Measurements from ENCODE around the gene OR11A1.

OR11A1 gene

GRCh38 chr6:29502181-29502580, 45.3 kb upstream of the OR11A1 start:
- Histone ChIP-seq H3K4me3 (no peak overlapping the region), H3K4me1 (no peaks in the 10 kb centered on the region), H3K9me3 (no peaks in the 10 kb centered on the region), H3K27me3 (peaks cover 0 to 6% of the 10 kb centered on the region in 2 donors), H3K36me3 (no peaks in the 10 kb centered on the region), H3K27ac (no peak overlapping the region)
- TF ChIP-seq CTCF (IDR thresholded peaks at IDR 0.05), result no peak
- intact Hi-C loops (cut with DNase I; ENCODE audit: low total_unique reads), result no loop called here
- no peak for DNase-seq

GRCh38 chr6:29501106-29501505, 44.2 kb upstream of the OR11A1 start:
- Histone ChIP-seq H3K27ac (no peak overlapping the region), H3K9me3 (no peaks in the 10 kb centered on the region), H3K36me3 (no peaks in the 10 kb centered on the region), H3K4me3 (no peak overlapping the region), H3K4me1 (no peaks in the 10 kb centered on the region), H3K27me3 (peaks cover 0 to 6% of the 10 kb centered on the region in 2 donors)
- intact Hi-C loops (cut with DNase I; ENCODE audit: low total_unique reads), result no loop called here
- DNase-seq, result no peak
- no peak for TF ChIP-seq CTCF (IDR thresholded peaks at IDR 0.05)

DNA sequence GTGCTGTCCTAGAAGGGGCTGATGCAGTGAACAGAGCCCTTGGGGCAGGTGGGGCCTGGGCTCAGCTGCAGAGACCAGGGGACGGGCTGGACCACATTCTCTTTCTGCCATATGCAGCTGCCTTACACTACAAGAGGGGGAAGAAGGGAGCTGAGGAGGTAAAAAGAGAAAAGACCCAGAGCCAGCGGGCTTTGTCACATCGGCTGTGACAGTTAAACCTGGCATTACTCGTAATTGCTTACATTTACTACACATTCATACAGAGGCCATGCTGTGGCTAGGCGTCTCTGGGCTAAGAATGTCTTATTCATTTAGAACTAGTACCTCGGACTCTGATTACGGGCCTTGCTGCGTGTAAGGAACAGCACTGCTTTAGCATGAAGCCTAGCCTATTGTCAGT, 43.7 kb upstream of the OR11A1 start:
- TF ChIP-seq CTCF (IDR thresholded peaks at IDR 0.05), result no peak
- no peaks in the 10 kb centered on the region for H3K9me3 ChIP-seq
- intact Hi-C loops (cut with DNase I; ENCODE audit: low total_unique reads), result no loop called here
- no peak overlapping the region for H3K4me3 ChIP-seq
- H3K27ac ChIP-seq, result no peak overlapping the region
- H3K36me3 ChIP-seq, result no peaks in the 10 kb centered on the region
- peaks cover 0 to 6% of the 10 kb centered on the region in 2 donors for H3K27me3 ChIP-seq
- no peak for DNase-seq
- no peaks in the 10 kb centered on the region for H3K4me1 ChIP-seq

DNA sequence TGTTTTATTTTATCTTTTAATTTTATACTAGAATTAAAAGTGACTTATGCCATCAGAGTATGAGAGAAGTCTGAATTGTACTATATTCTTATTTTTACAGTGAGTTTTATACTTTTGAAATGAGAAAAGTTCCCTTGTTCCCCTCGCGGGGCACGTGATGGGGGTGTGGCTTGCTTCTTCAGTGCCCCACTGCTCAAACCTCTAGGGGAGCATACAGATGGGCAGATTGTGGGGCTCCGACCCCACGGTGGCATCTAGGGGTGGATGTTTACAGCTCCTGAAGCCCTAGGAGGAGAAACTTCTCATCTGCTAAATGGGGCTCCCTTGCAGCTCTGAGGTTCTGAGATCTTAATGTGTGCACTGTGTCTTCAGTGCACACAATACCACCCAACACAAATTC, 42.8 kb upstream of the OR11A1 start:
- intact Hi-C loops (cut with DNase I; ENCODE audit: low total_unique reads), result no loop called here
- Histone ChIP-seq H3K27ac (no peak overlapping the region), H3K4me3 (no peak overlapping the region), H3K4me1 (no peaks in the 10 kb centered on the region), H3K36me3 (no peaks in the 10 kb centered on the region), H3K27me3 (peaks cover 0 to 6% of the 10 kb centered on the region in 2 donors), H3K9me3 (no peaks in the 10 kb centered on the region)
- TF ChIP-seq CTCF (IDR thresholded peaks at IDR 0.05), result no peak
- DNase-seq, result no peak

DNA sequence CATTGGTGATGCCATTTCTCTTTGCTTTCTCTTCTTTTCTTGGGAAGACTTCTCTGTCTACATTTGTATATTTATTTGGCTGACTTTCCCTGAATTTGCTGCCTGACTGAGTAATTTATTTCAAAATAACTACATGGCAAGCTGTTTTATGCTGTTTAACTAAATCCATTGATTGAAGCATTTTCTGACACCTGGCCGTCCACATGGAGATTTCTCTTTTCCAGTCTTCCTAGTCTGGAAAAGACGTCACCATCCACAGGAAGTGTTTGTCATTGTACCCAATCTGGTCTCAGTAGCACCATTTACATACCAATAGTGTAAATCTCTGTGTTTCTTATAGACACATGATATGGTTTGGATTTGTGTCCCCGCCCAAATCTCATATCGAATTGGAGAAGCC, 40.1 kb upstream of the OR11A1 start:
- no peak for DNase-seq
- peaks cover 0 to 6% of the 10 kb centered on the region in 2 donors for H3K27me3 ChIP-seq
- TF ChIP-seq CTCF (IDR thresholded peaks at IDR 0.05), result no peak
- no peak overlapping the region for H3K27ac ChIP-seq
- intact Hi-C loops (cut with DNase I; ENCODE audit: low total_unique reads), result no loop called here
- no peaks in the 10 kb centered on the region for H3K36me3 ChIP-seq
- H3K9me3 ChIP-seq, result no peaks in the 10 kb centered on the region
- no peaks in the 10 kb centered on the region for H3K4me1 ChIP-seq
- no peak overlapping the region for H3K4me3 ChIP-seq

GRCh38 chr6:29495571-29495970, 38.7 kb upstream of the OR11A1 start:
- Histone ChIP-seq H3K4me3 (no peak overlapping the region), H3K4me1 (no peaks in the 10 kb centered on the region), H3K36me3 (no peaks in the 10 kb centered on the region), H3K9me3 (no peaks in the 10 kb centered on the region), H3K27me3 (no peaks in the 10 kb centered on the region), H3K27ac (no peak overlapping the region)
- TF ChIP-seq CTCF (IDR thresholded peaks at IDR 0.05), result no peak
- intact Hi-C loops (cut with DNase I; ENCODE audit: low total_unique reads), result no loop called here
- DNase-seq, result no peak
